Large intestine (tissue), 3 donors: ENCODE results near the gene SLC6A6. TPM values are rescaled to one million over a fixed set of nuclear protein-coding genes. Genes with fewer than 3 reads are reported as not detected.

Source experiments
- DNase-seq, 2 donors: peaks; one replicate each; pipeline versions ENCODE4 v3.0.0 to v3.0.0-alpha.2; 2013
- H3K27ac ChIP-seq: one replicate; pipeline ENCODE4 v1.5.1; 2013; ENCODE audit warnings: low read length
- H3K27me3 ChIP-seq: 2 replicates; pipeline ENCODE4 v1.6.1; 2013; ENCODE audit warnings: low read length; ENCODE audit not compliant: control insufficient read depth, insufficient read depth
- H3K36me3 ChIP-seq: 2 replicates; pipeline ENCODE4 v1.6.1; 2013; ENCODE audit warnings: low read length; ENCODE audit not compliant: control insufficient read depth, insufficient read depth
- H3K4me1 ChIP-seq: one replicate; pipeline ENCODE4 v1.6.1; 2013; ENCODE audit warnings: low read length; ENCODE audit not compliant: control insufficient read depth, insufficient read depth
- H3K4me3 ChIP-seq: one replicate; pipeline ENCODE4 v1.5.1; 2013; ENCODE audit warnings: low read length
- H3K9me3 ChIP-seq: one replicate; pipeline ENCODE4 v1.6.1; 2013; ENCODE audit warnings: mild to moderate bottlenecking, low read depth, low read length, moderate library complexity; ENCODE audit not compliant: control insufficient read depth
- WGBS: methylation state at CpG from one replicate; pipeline ENCODE4 v1.1.5; 2013; ENCODE audit warnings: low lambda C conversion rate; ENCODE audit not compliant: insufficient coverage; 5-methylcytosine and 5-hydroxymethylcytosine counted together
- polyA plus RNA-seq: library from polyadenylated mRNA; unstranded; fragments of 120-200 nt; gene quantifications from one replicate; pipeline ENCODE4 v1.2.1, GENCODE V29; 2013

SLC6A6 gene
- polyA plus RNA-seq, 1 donor, result 16.4 TPM

GRCh38 chr3:14441920-14442300 is 39.5 kb downstream of the SLC6A6 start:
- Histone ChIP-seq H3K27me3 (no peaks in the 10 kb centered on the region), H3K36me3 (peaks cover 25% of the 10 kb centered on the region), H3K27ac (no peak overlapping the region), H3K4me3 (no peak overlapping the region), H3K9me3 (no peaks in the 10 kb centered on the region), H3K4me1 (peaks cover 18% of the 10 kb centered on the region)
- no peak for DNase-seq
- no CpG with 5 or more reads among the region's 6 CpGs for WGBS

GRCh38 chr3:14444380-14444779 is 42.0 kb downstream of the SLC6A6 start:
- Histone ChIP-seq H3K4me1 (peaks cover 6% of the 10 kb centered on the region), H3K4me3 (no peak overlapping the region), H3K27ac (no peak overlapping the region), H3K36me3 (peaks cover 48% of the 10 kb centered on the region), H3K27me3 (no peaks in the 10 kb centered on the region), H3K9me3 (no peaks in the 10 kb centered on the region)
- WGBS, result no CpG with 5 or more reads among the region's 6 CpGs
- no peak for DNase-seq

DNA sequence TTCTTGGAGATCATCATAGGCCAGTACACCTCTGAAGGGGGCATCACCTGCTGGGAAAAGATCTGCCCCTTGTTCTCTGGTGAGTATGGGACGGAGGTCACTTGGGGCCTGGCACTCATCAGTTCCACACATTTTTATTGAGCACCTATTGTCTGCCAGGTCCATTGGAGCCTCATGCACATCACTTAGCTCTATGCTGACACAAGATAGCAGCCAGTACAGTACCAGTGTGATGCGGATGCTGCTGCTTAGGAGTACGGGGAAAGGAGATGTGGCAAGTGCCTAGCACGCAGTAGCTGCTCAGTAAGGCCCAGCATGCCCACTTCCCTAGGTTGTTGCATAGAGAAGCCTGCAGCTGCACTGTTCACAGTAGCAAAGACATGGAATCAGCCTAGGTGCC is 43.4 kb downstream of the SLC6A6 start:
- H3K36me3 ChIP-seq, result peaks cover 57% of the 10 kb centered on the region
- H3K27ac ChIP-seq, result no peak overlapping the region
- no CpG with 5 or more reads among the region's 4 CpGs for WGBS

DNA sequence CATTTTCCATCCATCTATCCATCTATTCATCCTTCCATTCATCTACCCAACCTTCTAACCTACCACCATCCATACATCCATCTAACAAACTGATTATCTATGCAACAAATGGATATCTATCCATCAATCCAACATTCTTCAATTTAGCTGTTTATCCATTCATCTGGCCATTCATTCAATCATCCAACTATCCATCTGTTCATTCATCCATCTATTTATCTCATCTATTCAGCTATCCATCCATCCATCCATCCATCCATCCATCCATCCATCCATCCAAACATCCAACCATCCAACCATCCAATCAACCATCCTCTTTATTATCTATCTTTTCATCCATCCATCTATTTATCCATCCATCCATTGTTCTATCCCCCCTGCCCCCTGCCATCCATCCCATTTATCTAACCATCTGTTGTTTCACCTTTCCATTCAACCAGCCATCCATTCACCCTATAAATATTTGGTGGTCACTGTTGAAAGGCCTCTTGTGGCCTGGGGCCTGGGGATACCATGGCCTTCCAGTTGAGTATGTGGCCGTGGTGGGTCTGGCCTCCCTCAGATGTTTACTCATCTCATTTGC is 44.7 kb downstream of the SLC6A6 start:
- Histone ChIP-seq H3K4me1 (peaks cover 4% of the 10 kb centered on the region), H3K36me3 (peaks cover 66% of the 10 kb centered on the region), H3K27ac (no peak overlapping the region), H3K4me3 (no peak overlapping the region), H3K9me3 (no peaks in the 10 kb centered on the region), H3K27me3 (no peaks in the 10 kb centered on the region)
- WGBS, result no CpG with 5 or more reads among the region's 1 CpG
- no peak for DNase-seq

More for the DNA sequence above, 43.4 kb downstream of the SLC6A6 start:
- no peaks in the 10 kb centered on the region for H3K4me1 ChIP-seq
- H3K4me3 ChIP-seq, result no peak overlapping the region
- no peak for DNase-seq
- no peaks in the 10 kb centered on the region for H3K9me3 ChIP-seq
- no peaks in the 10 kb centered on the region for H3K27me3 ChIP-seq

GRCh38 chr3:14448063-14448462 is 45.7 kb downstream of the SLC6A6 start:
- Histone ChIP-seq H3K4me3 (no peak overlapping the region), H3K36me3 (peaks cover 76% of the 10 kb centered on the region), H3K27me3 (no peaks in the 10 kb centered on the region), H3K9me3 (no peaks in the 10 kb centered on the region), H3K27ac (no peak overlapping the region), H3K4me1 (peaks cover 13% of the 10 kb centered on the region)
- WGBS, result no CpG with 5 or more reads among the region's 4 CpGs
- no peak for DNase-seq

DNA sequence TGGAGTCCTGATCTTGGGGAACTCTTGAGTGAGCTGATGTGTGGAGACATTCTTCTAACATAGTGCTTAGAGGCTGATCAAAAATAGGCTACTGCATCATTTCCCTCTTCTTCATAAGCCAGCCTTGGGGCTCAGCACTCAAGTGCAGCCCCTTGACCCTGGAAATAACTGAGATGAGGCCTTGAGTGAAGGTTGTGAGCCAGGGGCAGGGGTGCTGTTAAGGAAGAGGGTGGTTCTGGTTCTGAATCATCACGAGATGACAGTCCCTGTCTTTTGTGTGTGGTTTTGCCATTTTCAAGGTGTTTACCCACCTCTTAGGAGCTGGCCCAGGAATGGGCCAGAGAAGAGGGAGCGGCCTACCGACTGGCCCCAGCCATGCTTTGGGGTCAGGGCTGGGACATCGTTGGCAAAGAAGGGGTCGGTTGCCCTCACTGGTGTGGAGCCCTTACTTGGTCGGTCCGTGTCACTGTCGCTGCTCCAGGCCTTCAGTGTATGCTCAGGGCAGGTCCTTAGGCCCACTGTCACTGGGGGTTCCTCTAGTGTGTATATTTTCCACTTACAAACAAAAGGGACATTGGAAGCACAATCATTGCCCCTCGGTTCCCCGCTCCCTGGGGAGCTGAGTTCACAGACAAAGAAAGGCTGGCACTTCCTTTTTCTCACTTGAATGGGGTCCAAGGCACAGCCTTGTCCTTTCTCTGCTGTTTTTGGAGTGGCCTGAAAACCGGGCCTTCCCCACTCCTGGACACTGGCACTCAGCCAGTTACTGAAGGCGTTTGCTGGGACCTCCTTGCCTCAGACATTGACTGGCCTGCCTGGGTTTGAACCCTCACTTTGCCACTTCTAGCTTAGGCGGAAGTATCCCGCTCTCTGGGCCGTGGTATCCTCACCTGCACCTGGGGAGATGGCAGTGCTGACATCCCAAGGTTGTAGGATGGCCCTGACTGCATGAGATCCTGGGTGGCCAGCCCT is 46.6 kb downstream of the SLC6A6 start:
- Histone ChIP-seq H3K27me3 (no peaks in the 10 kb centered on the region), H3K4me3 (no peak overlapping the region), H3K4me1 (peaks cover 17% of the 10 kb centered on the region), H3K27ac (no peak overlapping the region), H3K36me3 (peaks cover 72% of the 10 kb centered on the region), H3K9me3 (no peaks in the 10 kb centered on the region)
- WGBS, result no CpG with 5 or more reads among the region's 15 CpGs
- no peak for DNase-seq

GRCh38 chr3:14450506-14450905 is 48.1 kb downstream of the SLC6A6 start:
- peaks cover 17% of the 10 kb centered on the region for H3K4me1 ChIP-seq
- no peak for DNase-seq
- H3K27ac ChIP-seq, result no peak overlapping the region
- H3K9me3 ChIP-seq, result no peaks in the 10 kb centered on the region
- H3K36me3 ChIP-seq, result peaks cover 80% of the 10 kb centered on the region
- no CpG with 5 or more reads among the region's 3 CpGs for WGBS
- no peak overlapping the region for H3K4me3 ChIP-seq
- H3K27me3 ChIP-seq, result no peaks in the 10 kb centered on the region

GRCh38 chr3:14450922-14451606 is 48.7 kb downstream of the SLC6A6 start:
- Histone ChIP-seq H3K9me3 (no peaks in the 10 kb centered on the region), H3K36me3 (peaks cover 79% of the 10 kb centered on the region), H3K4me3 (no peak overlapping the region), H3K4me1 (peaks cover 17% of the 10 kb centered on the region), H3K27me3 (no peaks in the 10 kb centered on the region), H3K27ac (no peak overlapping the region)
- DNase-seq, result no peak
- WGBS, result 93% methylated on average over 2 of the region's 5 CpGs

- peaks cover 17% of the 10 kb centered on the region for H3K4me1 ChIP-seq
- H3K27ac ChIP-seq, result peak overlapping the region; percentile 68
- H3K27me3 ChIP-seq, result no peaks in the 10 kb centered on the region
- peak in 1 of 2 donors; percentile 54 for DNase-seq
- H3K9me3 ChIP-seq, result no peaks in the 10 kb centered on the region
- no peak overlapping the region for H3K4me3 ChIP-seq
- WGBS, result no CpG with 5 or more reads among the region's 17 CpGs
- H3K36me3 ChIP-seq, result peaks cover 79% of the 10 kb centered on the region
Observed at GRCh38 chr3:14451844-14452739, 49.7 kb downstream of the SLC6A6 start.
